Ascending aorta (tissue), 2 donors: ENCODE measurements around the gene NINJ2. TPM values are rescaled to one million over a fixed set of nuclear protein-coding genes. Genes with fewer than 3 reads are reported as not detected.
A peak's percentile ranks its signal among the peaks of the same experiment; 100 is the strongest.

Source experiments
- DNase-seq, 2 donors: peaks; one replicate each; pipeline ENCODE4 v3.0.0-alpha.2; 2019; ENCODE audit warnings: low spot score in 2 of 2
- H3K27ac ChIP-seq, 2 donors: fragments of 200-600 bp; sonication (generic); one replicate each; pipeline ENCODE4 v1.5.1; 2016 to 2017; ENCODE audit warnings: mild to moderate bottlenecking in 1 of 2
- H3K27me3 ChIP-seq: fragments of 200-600 bp; sonication (generic); one replicate; pipeline ENCODE4 v1.5.1; 2017
- H3K36me3 ChIP-seq, 2 donors: fragments of 200-600 bp; sonication (generic); one replicate each; pipeline ENCODE4 v1.5.1; 2016
- H3K4me1 ChIP-seq, 2 donors: fragments of 200-600 bp; sonication (generic); one replicate each; pipeline ENCODE4 v1.5.1; 2016 to 2017; ENCODE audit warnings: mild to moderate bottlenecking in 1 of 2
- H3K4me3 ChIP-seq, 2 donors: fragments of 200-600 bp; sonication (generic); one replicate each; pipeline ENCODE4 v1.5.1; 2016 to 2017; ENCODE audit warnings: mild to moderate bottlenecking in 1 of 2
- H3K9me3 ChIP-seq, 2 donors: fragments of 200-600 bp; sonication (generic); one replicate each; pipeline ENCODE4 v1.5.1; 2016
- intact Hi-C: fragments of 100-400 bp; cut with DNase I; formaldehyde crosslinking; loops from one replicate; pipeline ENCODE4 v1.15.1; 2023
- total RNA-seq: library from RNA; depleted of rRNA; stranded (reverse); fragments of >200 nt; gene quantifications from one replicate; pipeline ENCODE4 v1.1.0, GENCODE V29; 2016
- TF ChIP-seq, protein P1 (sequence below), 3 experiments: fragments of 200-600 bp in 2 of 3; fragments of 450-650 bp in 1 of 3; sonication (generic) in 2 of 3; IDR thresholded peaks; one replicate each; pipeline ENCODE4 v1.5.1; 2016 to 2019; ENCODE audit warnings: antibody characterized with exemption in 3 of 3, mild to moderate bottlenecking in 1 of 3, moderate library complexity in 1 of 3

The NINJ2 gene
- total RNA-seq, 1 donor from 2014 or later = 24.1 TPM

DNA sequence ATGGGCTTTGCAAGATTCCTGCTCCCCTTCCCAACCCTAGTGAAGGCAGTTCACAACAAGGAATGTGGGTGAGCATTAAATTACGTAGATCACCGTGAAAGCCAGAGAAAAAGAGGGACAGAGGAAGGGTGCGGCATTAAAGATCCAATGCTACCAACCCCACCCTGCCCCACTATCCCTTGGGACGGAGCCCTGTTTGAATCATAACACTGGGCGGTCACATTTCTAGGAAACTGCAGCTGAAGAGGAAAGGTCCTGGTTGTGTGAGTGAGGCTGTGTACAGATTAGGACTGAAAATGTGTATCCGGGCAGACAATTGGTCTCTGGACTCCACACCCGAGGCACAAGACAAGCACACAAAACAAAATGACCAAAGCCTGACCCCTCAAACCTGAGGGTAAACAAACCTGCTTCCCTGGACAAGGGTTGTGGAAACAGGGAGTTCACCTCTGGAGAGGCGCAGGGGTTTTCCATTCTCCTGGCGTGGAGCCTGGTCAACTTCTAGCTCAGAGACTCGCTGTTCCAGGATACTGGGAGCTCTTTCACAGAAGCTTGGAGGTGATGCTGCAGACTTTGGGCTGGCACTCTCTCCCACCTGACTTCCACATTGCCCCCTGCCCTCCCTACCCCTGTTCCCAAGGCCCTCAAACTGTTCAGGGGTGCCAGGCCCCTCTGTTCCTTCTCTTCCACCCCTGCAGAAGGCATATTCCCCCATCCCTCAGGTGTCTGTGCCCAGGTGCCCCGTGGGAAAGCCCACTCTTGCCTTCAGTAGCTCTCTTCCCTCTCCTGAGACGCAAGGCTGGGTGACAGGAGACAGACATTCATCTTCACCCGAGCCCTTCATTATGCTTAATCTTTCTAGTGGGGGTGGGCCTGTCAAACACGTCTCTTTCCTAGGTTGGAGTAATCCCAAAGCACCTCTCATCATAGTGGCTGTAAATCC is 16.5 kb downstream of the NINJ2 start:
- Histone ChIP-seq H3K27me3 (no peaks in the 10 kb centered on the region), H3K27ac (peak overlapping the region; percentile 97 to 99), H3K4me3 (no peak overlapping the region), H3K4me1 (peaks cover 18 to 36% of the 10 kb centered on the region in 2 donors), H3K9me3 (no peaks in the 10 kb centered on the region), H3K36me3 (no peaks in the 10 kb centered on the region)
- DNase-seq = peak; percentile 12 to 80
- TF ChIP-seq, protein P1, sequence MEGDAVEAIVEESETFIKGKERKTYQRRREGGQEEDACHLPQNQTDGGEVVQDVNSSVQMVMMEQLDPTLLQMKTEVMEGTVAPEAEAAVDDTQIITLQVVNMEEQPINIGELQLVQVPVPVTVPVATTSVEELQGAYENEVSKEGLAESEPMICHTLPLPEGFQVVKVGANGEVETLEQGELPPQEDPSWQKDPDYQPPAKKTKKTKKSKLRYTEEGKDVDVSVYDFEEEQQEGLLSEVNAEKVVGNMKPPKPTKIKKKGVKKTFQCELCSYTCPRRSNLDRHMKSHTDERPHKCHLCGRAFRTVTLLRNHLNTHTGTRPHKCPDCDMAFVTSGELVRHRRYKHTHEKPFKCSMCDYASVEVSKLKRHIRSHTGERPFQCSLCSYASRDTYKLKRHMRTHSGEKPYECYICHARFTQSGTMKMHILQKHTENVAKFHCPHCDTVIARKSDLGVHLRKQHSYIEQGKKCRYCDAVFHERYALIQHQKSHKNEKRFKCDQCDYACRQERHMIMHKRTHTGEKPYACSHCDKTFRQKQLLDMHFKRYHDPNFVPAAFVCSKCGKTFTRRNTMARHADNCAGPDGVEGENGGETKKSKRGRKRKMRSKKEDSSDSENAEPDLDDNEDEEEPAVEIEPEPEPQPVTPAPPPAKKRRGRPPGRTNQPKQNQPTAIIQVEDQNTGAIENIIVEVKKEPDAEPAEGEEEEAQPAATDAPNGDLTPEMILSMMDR (IDR thresholded peaks at IDR 0.05) = no peak
- intact Hi-C loops = loop anchor here (2.0 kb wide), 1 partner anchor 14 kb away; no protein-coding TSS in a partner anchor

DNA sequence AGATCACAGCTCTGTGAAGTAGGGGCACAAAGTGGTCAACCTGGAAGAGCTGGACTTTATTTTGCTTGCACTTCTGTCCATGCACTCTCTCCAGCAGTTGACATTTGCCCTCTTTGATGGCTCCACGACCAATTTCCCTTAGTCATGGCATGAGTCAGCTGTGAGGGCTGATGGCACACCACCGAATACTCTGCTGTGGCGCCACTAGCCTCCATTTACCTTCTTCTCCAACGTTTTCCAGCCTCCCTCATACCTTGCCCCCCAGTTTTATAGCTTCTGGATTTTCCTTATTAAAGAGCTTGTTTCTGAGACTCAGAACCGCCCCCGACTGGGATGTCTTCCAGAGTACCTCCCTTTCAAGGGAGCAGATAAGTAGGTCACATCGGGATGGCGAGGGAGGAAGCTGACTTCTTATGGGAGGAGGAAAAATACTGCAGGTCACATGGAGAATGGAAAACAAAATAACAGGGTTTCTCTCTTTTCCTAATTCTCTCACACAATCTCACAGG is 17.6 kb downstream of the NINJ2 start:
- Histone ChIP-seq H3K36me3 (no peaks in the 10 kb centered on the region), H3K9me3 (no peaks in the 10 kb centered on the region), H3K4me1 (peaks cover 18 to 36% of the 10 kb centered on the region in 2 donors), H3K27ac (peak overlapping the region; percentile 97 to 99), H3K27me3 (no peaks in the 10 kb centered on the region), H3K4me3 (peak overlapping the region in 1 of 2 donors; percentile 7)
- TF ChIP-seq, protein P1 (IDR thresholded peaks at IDR 0.05) = no peak
- DNase-seq = peak in 1 of 2 donors; percentile 67
- intact Hi-C loops = loop anchor here (1.0 to 2.0 kb wide), 2 partner anchors 13 to 72 kb away; no protein-coding TSS in a partner anchor

- Histone ChIP-seq H3K9me3 (no peaks in the 10 kb centered on the region), H3K27me3 (no peaks in the 10 kb centered on the region), H3K36me3 (no peaks in the 10 kb centered on the region), H3K27ac (peak overlapping the region; percentile 97 to 99), H3K4me1 (peaks cover 18 to 36% of the 10 kb centered on the region in 2 donors), H3K4me3 (no peak overlapping the region)
- intact Hi-C loops = loop anchor here (1.0 to 5.0 kb wide), 2 partner anchors 72 to 77 kb away; no protein-coding TSS in a partner anchor
- TF ChIP-seq, protein P1 (IDR thresholded peaks at IDR 0.05) = no peak
- DNase-seq = peak in 1 of 2 donors; percentile 60
Observed at GRCh38 chr12:644818-645552, 18.3 kb downstream of the NINJ2 start.

DNA sequence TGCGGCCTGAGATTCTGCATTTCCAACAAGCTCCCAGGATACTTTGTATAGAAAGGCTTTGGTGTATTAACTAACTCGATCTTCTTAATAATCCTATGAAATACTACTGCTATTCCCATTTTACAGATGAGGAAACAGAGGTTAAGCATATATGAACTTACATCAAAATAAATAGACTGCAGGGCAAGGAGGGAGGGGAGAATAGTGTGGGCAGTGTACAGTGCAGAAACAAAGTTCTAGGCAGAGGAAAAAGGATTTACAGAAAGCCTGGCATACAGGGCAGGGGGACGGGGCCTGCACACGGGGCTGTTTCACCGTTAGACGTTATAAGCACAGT is 19.0 kb downstream of the NINJ2 start:
- TF ChIP-seq, protein P1 (IDR thresholded peaks at IDR 0.05) = no peak
- Histone ChIP-seq H3K27me3 (no peaks in the 10 kb centered on the region), H3K4me3 (no peak overlapping the region), H3K36me3 (no peaks in the 10 kb centered on the region), H3K9me3 (no peaks in the 10 kb centered on the region), H3K4me1 (peaks cover 18 to 36% of the 10 kb centered on the region in 2 donors), H3K27ac (peak overlapping the region; percentile 97 to 99)
- intact Hi-C loops = loop anchor here (5.0 kb wide), 1 partner anchor 78 kb away; no protein-coding TSS in a partner anchor
- peak in 1 of 2 donors; percentile 30 for DNase-seq
